ENCODE results near the gene STPG4.

The STPG4 gene

GRCh38 chr2:47057687-47058002, 97.5 kb downstream of the STPG4 start:
- in situ Hi-C loops (cut with MboI; ENCODE audit: low sequenced_read_pairs) = no loop called here

- in situ Hi-C loops (cut with MboI; ENCODE audit: low sequenced_read_pairs) = no loop called here
Measured at GRCh38 chr2:47056868-47057686, 98.0 kb downstream of the STPG4 start.

- in situ Hi-C loops (cut with MboI; ENCODE audit: low sequenced_read_pairs) = no loop called here
Measured at GRCh38 chr2:47056374-47056773, 98.7 kb downstream of the STPG4 start.

GRCh38 chr2:47054868-47055267, 100.2 kb downstream of the STPG4 start:
- in situ Hi-C loops (cut with MboI; ENCODE audit: low sequenced_read_pairs) = no loop called here

DNA sequence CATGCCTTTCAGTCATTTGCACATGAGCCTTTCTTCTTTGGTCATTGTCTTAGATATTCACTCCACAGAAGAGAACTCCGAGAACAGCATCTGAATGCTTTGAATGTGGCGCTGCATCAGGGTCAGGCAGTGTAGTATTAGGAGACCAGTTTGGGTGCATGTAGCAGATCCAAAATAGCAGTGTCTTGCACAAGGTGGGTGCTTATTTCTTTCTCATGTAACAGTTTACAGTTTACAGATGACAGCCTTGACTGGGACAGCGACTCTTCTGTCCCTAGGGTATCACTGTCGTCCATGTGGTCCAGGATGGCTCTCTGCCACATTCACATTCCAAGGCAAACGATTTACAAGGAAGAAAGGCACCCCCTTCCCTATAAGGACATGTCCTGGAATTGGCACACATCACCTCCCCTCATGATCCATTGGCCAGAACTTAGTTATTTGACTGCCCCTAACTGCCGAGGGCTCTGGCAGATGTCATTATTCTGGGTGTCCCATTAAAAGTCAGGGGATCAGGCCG, 101.0 kb downstream of the STPG4 start:
- in situ Hi-C loops (cut with MboI; ENCODE audit: low sequenced_read_pairs) = no loop called here

- in situ Hi-C loops (cut with MboI; ENCODE audit: low sequenced_read_pairs) = no loop called here
Measured at GRCh38 chr2:47052847-47053246, 102.3 kb downstream of the STPG4 start.

- in situ Hi-C loops (cut with MboI; ENCODE audit: low sequenced_read_pairs) = no loop called here
Measured at GRCh38 chr2:47051562-47051961, 103.5 kb downstream of the STPG4 start.

- in situ Hi-C loops (cut with MboI; ENCODE audit: low sequenced_read_pairs) = no loop called here
Measured at GRCh38 chr2:47050762-47051161, 104.3 kb downstream of the STPG4 start.

GRCh38 chr2:47050021-47050760, 104.9 kb downstream of the STPG4 start:
- in situ Hi-C loops (cut with MboI; ENCODE audit: low sequenced_read_pairs) = no loop called here

DNA sequence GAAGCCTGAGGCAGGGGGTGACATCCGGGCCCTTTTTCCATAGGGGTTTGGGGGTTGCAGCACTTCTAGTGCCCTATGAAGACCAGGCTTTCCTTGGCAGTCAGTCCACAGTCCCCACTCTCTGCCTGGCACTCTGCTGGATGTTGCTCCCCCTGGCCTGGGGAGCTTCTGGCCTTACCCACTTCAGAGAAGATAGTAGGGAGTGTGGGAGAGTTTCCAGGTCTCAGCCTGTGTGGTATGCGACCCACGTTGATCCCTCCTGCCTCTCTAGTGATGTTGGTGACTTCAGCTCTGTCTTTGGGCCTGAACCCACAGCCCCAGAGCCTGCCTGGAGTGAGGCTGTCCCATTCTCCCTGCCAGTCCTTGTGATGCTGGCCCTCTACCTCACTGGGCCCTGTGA, 105.6 kb downstream of the STPG4 start:
- in situ Hi-C loops (cut with MboI; ENCODE audit: low sequenced_read_pairs) = no loop called here

DNA sequence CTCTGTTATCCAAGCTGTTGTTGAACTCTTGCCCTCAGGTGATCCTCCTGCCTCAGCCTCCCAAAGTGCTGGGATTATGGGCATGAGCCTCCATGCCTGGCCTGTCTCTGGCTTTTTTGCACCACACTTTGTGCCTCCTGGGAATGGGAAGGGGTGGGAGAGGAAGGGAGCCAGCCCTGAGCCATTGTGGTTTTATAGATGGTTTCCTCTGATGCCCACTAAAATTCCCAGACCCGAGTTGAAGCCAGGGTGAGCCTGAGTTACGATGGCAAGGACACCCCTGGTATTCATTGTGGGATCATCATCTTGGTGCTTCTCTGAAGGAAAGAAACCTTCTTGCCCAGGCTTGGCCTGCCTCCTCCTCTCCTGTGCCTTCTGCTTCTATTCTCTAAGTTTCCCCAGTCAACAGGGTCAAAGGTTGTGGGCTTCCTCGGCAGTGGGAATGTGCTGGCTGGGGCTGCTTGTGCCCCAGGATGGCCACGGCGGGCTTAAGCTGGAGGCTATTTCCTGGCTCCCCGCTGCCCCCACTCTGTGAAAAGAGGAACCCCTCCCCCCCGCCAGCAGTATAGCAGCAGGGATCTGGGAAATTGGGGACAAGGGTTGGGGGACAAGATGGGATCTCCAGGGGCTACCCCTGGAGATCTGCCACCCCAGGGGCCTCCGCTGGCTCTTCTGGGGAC, 106.2 kb downstream of the STPG4 start:
- in situ Hi-C loops (cut with MboI; ENCODE audit: low sequenced_read_pairs) = no loop called here

- in situ Hi-C loops (cut with MboI; ENCODE audit: low sequenced_read_pairs) = no loop called here
Measured at GRCh38 chr2:47046271-47046670, 108.8 kb downstream of the STPG4 start.

GRCh38 chr2:47043891-47044239, 111.2 kb downstream of the STPG4 start:
- in situ Hi-C loops (cut with MboI; ENCODE audit: low sequenced_read_pairs) = no loop called here

- in situ Hi-C loops (cut with MboI; ENCODE audit: low sequenced_read_pairs) = no loop called here
Measured at GRCh38 chr2:47043142-47043890, 111.8 kb downstream of the STPG4 start.

DNA sequence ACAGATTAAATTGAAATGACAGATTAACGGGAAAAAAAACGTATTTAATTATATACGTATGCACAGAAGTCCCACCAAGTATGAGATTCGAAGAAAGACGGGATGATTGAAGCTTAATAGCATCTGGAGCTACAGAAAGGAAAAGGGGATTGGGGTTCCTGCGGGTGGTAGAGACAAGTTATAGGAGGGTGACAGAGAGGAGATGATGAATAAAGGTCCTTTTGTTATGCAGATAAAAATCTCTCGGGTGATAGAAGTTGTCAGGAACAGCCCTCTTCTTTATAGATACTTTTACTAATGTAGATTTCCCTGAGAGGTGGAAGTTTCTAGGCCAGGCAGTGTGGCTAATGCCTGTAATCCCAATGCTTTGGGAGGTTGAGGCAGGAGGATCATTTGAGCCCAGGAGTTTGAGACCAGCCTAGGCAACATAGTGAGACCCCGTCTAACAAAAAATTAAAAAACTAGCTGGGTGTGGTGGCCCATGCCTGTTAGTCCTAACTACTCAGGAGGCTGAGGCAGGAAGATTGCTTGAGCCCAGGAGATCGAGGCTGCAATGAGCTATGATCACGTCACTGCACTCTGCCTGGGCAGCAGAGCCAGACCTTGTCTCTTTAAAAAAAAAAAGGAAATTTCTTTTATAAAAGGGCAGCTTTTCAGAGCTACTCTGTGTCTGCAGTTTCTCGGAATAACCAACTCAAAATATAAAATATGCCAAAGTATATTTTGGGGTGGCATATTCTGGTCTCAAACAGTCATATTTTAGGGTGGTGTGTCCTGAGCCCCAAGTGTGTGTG, 113.0 kb downstream of the STPG4 start:
- in situ Hi-C loops (cut with MboI; ENCODE audit: low sequenced_read_pairs) = no loop called here

DNA sequence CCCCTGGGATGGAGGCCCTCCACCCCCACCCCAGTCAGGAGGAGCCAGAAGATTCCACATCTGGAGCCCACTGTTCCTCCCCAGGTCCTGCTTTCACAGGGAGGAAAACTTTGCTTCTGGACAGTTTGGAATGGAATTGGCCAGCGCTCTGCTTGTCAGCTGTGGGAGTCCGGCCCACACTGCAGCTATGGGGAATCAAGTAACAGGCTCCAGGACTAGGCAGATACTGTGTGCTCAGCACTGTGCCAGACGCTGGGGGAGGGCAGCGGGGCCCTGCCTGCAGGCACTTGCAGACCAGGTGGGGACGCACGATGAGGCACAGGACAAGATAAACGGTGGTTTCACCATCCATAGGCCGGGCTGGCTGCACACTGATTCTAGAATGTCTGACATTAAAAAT, 114.0 kb downstream of the STPG4 start:
- in situ Hi-C loops (cut with MboI; ENCODE audit: low sequenced_read_pairs) = no loop called here

DNA sequence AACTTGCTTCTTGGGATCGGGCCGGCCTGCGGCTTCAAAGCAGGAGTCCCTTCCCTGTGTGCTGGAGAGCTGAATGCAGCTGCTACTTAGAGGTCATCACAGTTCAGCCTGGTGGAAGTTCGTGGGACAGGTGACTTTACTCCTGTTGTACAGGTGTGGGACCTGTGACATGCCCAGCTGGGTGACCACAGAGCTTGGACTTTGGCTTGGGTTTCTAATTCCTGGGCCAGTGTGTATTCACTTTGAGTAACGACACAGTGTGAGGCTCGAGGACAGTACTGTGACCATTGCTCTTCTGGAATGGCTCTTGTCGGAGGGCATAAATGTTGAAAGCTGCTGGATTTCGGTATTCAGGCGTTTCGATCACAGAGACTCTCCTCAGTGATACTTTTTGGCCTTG, 114.5 kb downstream of the STPG4 start:
- in situ Hi-C loops (cut with MboI; ENCODE audit: low sequenced_read_pairs) = no loop called here

GRCh38 chr2:47039913-47040562, 115.1 kb downstream of the STPG4 start:
- in situ Hi-C loops (cut with MboI; ENCODE audit: low sequenced_read_pairs) = loop anchor here (5.0 kb wide), 1 partner anchor 32 kb away; no protein-coding TSS in a partner anchor

DNA sequence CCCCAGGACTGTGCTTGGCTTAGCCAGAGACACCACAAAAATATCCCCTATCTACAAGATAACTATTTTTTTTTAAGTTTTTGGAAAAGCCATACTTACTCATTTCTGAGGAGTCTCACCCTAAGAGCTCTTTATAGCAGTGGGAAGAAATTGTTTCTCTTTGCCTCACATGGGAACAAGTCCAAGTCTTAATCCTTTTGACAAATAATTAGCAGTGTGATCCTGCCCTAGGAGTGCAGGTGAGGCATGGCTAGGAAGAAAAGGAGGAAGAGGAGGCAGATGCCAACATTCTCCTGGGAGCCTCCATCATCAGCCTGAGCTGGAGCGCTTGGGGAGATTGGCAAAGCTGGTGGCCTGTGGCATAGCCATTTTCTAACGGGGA, 115.6 kb downstream of the STPG4 start:
- in situ Hi-C loops (cut with MboI; ENCODE audit: low sequenced_read_pairs) = loop anchor here (5.0 kb wide), 1 partner anchor 33 kb away; no protein-coding TSS in a partner anchor

Measured in HL-60/S4 treated with phorbol 12-myristate 13-acetate at 8.2 ng/mL for 4 days and 3 days (cell line).